Neuronal stem cell (in vitro differentiated cells): Measurements from ENCODE around the gene SLC7A6.

Source experiments
- DNase-seq: peaks from one replicate; pipeline ENCODE4 v3.0.0-alpha.2; 2013; ENCODE audit warnings: low spot score
- H2AFZ ChIP-seq: one replicate; pipeline ENCODE4 v1.6.1; 2013; ENCODE audit warnings: mild to moderate bottlenecking, low read length, inconsistent platforms
- H2AK5ac ChIP-seq: 2 replicates; pipeline ENCODE4 v1.6.1; 2013; ENCODE audit warnings: low read depth, mild to moderate bottlenecking, inconsistent platforms, low read length, moderate library complexity, mixed read lengths
- H2BK120ac ChIP-seq: 2 replicates; pipeline ENCODE4 v1.6.1; 2013; ENCODE audit warnings: low read depth, mild to moderate bottlenecking, inconsistent platforms, low read length, moderate library complexity, mixed read lengths
- H2BK12ac ChIP-seq: one replicate; pipeline ENCODE4 v1.6.1; 2013; ENCODE audit warnings: low read length, inconsistent platforms
- H2BK15ac ChIP-seq: 2 replicates; pipeline ENCODE4 v1.6.1; 2013; ENCODE audit warnings: mild to moderate bottlenecking, low read length, inconsistent platforms, mixed read lengths
- H2BK5ac ChIP-seq: one replicate; pipeline ENCODE4 v1.6.1; 2013; ENCODE audit warnings: inconsistent platforms, mild to moderate bottlenecking, low read length, moderate library complexity
- H3K14ac ChIP-seq: one replicate; pipeline ENCODE4 v1.6.1; 2013; ENCODE audit warnings: low read length, inconsistent platforms
- H3K18ac ChIP-seq: 2 replicates; pipeline ENCODE4 v1.6.1; 2013; ENCODE audit warnings: low read length, inconsistent platforms
- H3K23ac ChIP-seq: 2 replicates; pipeline ENCODE4 v1.6.1; 2013; ENCODE audit warnings: low read depth, mild to moderate bottlenecking, mixed read lengths, low read length, inconsistent platforms; ENCODE audit not compliant: poor library complexity
- H3K27ac ChIP-seq: replicated peaks from 3 replicates; pipeline ENCODE4 v1.5.1; 2013; ENCODE audit warnings: low read length, inconsistent platforms
- H3K27me3 ChIP-seq, 3 experiments: 2 replicates each; pipeline ENCODE4 v1.6.1; 2013; ENCODE audit warnings: low read length in 3 of 3, mild to moderate bottlenecking in 2 of 3, inconsistent platforms in 1 of 3, low read depth in 1 of 3, mixed read lengths in 1 of 3, moderate library complexity in 1 of 3; ENCODE audit not compliant: control insufficient read depth in 3 of 3, insufficient read depth in 3 of 3
- H3K36me3 ChIP-seq, 2 donors: replicated peaks in 1 of 2; 2 replicates each; pipeline ENCODE4 v1.6.1; 2013; ENCODE audit warnings: low read length in 2 of 2; ENCODE audit not compliant: control insufficient read depth in 2 of 2, insufficient read depth in 2 of 2
- H3K4ac ChIP-seq: 2 replicates; pipeline ENCODE4 v1.6.1; 2013; ENCODE audit warnings: inconsistent platforms, mild to moderate bottlenecking, low read length, moderate library complexity
- H3K4me1 ChIP-seq, 2 donors: 1 replicate in 1 of 2; 2 replicates in 1 of 2; pipeline ENCODE4 v1.6.1; 2013; ENCODE audit warnings: low read length in 2 of 2, low read depth in 1 of 2; ENCODE audit not compliant: control insufficient read depth in 2 of 2, insufficient read depth in 1 of 2
- H3K4me2 ChIP-seq: one replicate; pipeline ENCODE4 v1.6.1; 2013; ENCODE audit warnings: mild to moderate bottlenecking, low read length, inconsistent platforms; ENCODE audit not compliant: insufficient read depth, poor library complexity, severe bottlenecking
- H3K4me3 ChIP-seq, 2 donors: 2 replicates each; pipeline ENCODE4 v1.5.1; 2013; ENCODE audit warnings: low read length in 2 of 2, mild to moderate bottlenecking in 2 of 2, inconsistent platforms in 1 of 2, moderate library complexity in 1 of 2
- H3K79me1 ChIP-seq: one replicate; pipeline ENCODE4 v1.6.1; 2013; ENCODE audit warnings: low read depth, mild to moderate bottlenecking, inconsistent platforms, low read length, moderate library complexity
- H3K9ac ChIP-seq: one replicate; pipeline ENCODE4 v1.6.1; 2013; ENCODE audit warnings: mild to moderate bottlenecking, low read depth, low read length, inconsistent platforms; ENCODE audit not compliant: poor library complexity
- H3K9me3 ChIP-seq, 2 donors: replicated peaks in 1 of 2; 2 replicates each; pipeline versions ENCODE3 to v1.6.1; 2013; ENCODE audit warnings: low read length in 2 of 2, mild to moderate bottlenecking in 2 of 2, inconsistent platforms in 1 of 2, low read depth in 1 of 2, mixed read lengths in 1 of 2, moderate library complexity in 1 of 2; ENCODE audit not compliant: control insufficient read depth in 2 of 2, insufficient read depth in 1 of 2
- H4K8ac ChIP-seq: one replicate; pipeline ENCODE4 v1.6.1; 2013; ENCODE audit warnings: low read depth, mild to moderate bottlenecking, inconsistent platforms, low read length, moderate library complexity
- H4K91ac ChIP-seq: one replicate; pipeline ENCODE4 v1.6.1; 2013; ENCODE audit warnings: low read length, low read depth, mild to moderate bottlenecking, inconsistent platforms; ENCODE audit not compliant: poor library complexity
- WGBS, 2 donors: extraction: QIAGEN DNeasy Blood & Tissue Kit; methylation state at CpG; one replicate each; pipeline ENCODE4 v1.1.7; 2013; ENCODE audit warnings: missing lambda C conversion rate in 2 of 2, mixed read lengths in 1 of 2; ENCODE audit not compliant: insufficient read length in 2 of 2, insufficient replicate concordance in 1 of 2; ENCODE audit errors: extremely low coverage in 2 of 2; 5-methylcytosine and 5-hydroxymethylcytosine counted together

The SLC7A6 gene

GRCh38 chr16:68233085-68233834, 31.1 kb upstream of the SLC7A6 start:
- Histone ChIP-seq H3K23ac (no peak overlapping the region), H3K4ac (no peak overlapping the region), H3K4me2 (no peak overlapping the region), H4K8ac (no peak overlapping the region), H2BK15ac (no peak overlapping the region), H2BK120ac (no peak overlapping the region), H3K9ac (peak overlapping the region; percentile 36), H3K18ac (no peak overlapping the region), H2BK5ac (no peak overlapping the region), H3K79me1 (peaks cover 2% of the 10 kb centered on the region), H3K27me3 (peaks cover 0 to 37% (median 14%) of the 10 kb centered on the region in 3 experiments), H4K91ac (no peak overlapping the region), H3K4me1 (peaks cover 9 to 18% of the 10 kb centered on the region in 2 donors), H3K14ac (no peak overlapping the region), H2BK12ac (no peak overlapping the region), H2AK5ac (no peak overlapping the region), H3K27ac (no peak overlapping the region), H3K36me3 (peaks cover 2 to 33% of the 10 kb centered on the region in 2 donors), H3K4me3 (no peak overlapping the region), H3K9me3 (peaks cover 0 to 16% of the 10 kb centered on the region in 2 donors), H2AFZ (no peak overlapping the region)
- WGBS, 2 donors, result no CpG with 5 or more reads among the region's 5 CpGs
- DNase-seq, result no peak

GRCh38 chr16:68233835-68234187, 30.5 kb upstream of the SLC7A6 start:
- H3K9ac ChIP-seq, result no peak overlapping the region
- peaks cover 9 to 18% of the 10 kb centered on the region in 2 donors for H3K4me1 ChIP-seq
- H3K27ac ChIP-seq, result no peak overlapping the region
- DNase-seq, result no peak
- peaks cover 2% of the 10 kb centered on the region for H3K79me1 ChIP-seq
- no peak overlapping the region for H3K4me2 ChIP-seq
- no peak overlapping the region for H2BK15ac ChIP-seq
- no peak overlapping the region for H2BK12ac ChIP-seq
- H3K23ac ChIP-seq, result peak overlapping the region; percentile 61
- no peak overlapping the region for H2BK120ac ChIP-seq
- no peak overlapping the region for H3K14ac ChIP-seq
- no peak overlapping the region for H4K91ac ChIP-seq
- peaks cover 0 to 37% (median 14%) of the 10 kb centered on the region in 3 experiments for H3K27me3 ChIP-seq
- no CpG with 5 or more reads among the region's 8 CpGs for WGBS, 2 donors
- no peak overlapping the region for H3K18ac ChIP-seq
- H3K9me3 ChIP-seq, result peaks cover 0 to 21% of the 10 kb centered on the region in 2 donors
- no peak overlapping the region for H3K4me3 ChIP-seq
- peak overlapping the region; percentile 60 for H2AK5ac ChIP-seq
- no peak overlapping the region for H3K4ac ChIP-seq
- H2BK5ac ChIP-seq, result no peak overlapping the region
- H4K8ac ChIP-seq, result no peak overlapping the region
- H3K36me3 ChIP-seq, result peaks cover 2 to 28% of the 10 kb centered on the region in 2 donors
- H2AFZ ChIP-seq, result no peak overlapping the region

DNA sequence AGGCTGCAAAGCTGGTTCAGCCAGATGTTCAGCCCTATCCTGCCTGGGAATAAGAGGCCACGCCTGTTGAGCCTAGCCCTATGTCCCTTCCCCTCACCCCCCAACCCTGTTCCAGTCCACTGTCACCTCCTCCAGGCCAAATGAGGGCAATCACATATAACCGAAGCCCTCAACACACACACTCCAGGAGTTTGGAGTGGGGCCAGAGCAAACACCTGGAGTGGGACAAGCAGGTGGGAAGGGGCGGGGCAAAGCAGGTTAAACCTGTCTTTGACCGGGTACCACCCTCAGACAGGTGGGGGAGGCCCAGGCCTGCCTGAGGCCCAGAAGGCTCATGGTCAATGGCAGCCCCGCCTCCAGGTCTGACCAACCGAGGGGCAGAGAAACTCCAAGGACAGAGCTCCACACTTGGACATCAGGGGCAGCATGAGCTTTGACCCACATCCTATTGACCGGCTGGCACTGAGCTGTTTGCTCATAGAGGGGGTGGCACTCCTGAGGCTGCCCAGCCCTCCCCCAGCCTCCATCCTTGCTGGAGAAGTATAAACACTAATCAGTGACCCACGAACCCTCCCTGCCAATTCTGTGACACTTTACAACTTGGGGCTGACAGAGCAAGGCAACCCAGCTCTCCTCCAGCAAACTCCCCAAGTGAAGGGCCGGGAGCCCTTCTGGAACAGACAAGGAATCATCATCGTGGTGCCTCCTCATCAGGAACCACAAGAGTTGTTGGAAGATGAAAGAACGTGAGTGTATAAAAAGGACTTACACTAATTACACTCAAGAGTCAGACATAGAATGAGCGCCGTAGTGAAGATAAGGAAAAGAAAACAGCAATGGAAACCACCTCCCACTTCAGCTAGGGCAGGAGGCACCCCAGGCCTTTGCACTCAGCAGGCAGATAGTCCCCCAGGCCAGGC, 29.9 kb upstream of the SLC7A6 start:
- Histone ChIP-seq H3K4ac (no peak overlapping the region), H3K36me3 (peaks cover 2 to 23% of the 10 kb centered on the region in 2 donors), H3K4me1 (peaks cover 9 to 18% of the 10 kb centered on the region in 2 donors), H4K91ac (no peak overlapping the region), H2BK5ac (no peak overlapping the region), H3K9ac (peak overlapping the region; percentile 15), H3K4me2 (no peak overlapping the region), H2BK15ac (no peak overlapping the region), H3K27me3 (peaks cover 0 to 37% (median 14%) of the 10 kb centered on the region in 3 experiments), H3K14ac (no peak overlapping the region), H2AK5ac (peak overlapping the region; percentile 60), H3K79me1 (peaks cover 2% of the 10 kb centered on the region), H2BK12ac (no peak overlapping the region), H3K18ac (no peak overlapping the region), H3K27ac (no peak overlapping the region), H4K8ac (no peak overlapping the region), H3K4me3 (peak overlapping the region in 1 of 2 donors; percentile 49), H2BK120ac (no peak overlapping the region), H2AFZ (no peak overlapping the region), H3K23ac (peak overlapping the region; percentile 61), H3K9me3 (peaks cover 0 to 21% of the 10 kb centered on the region in 2 donors)
- no peak for DNase-seq
- no CpG with 5 or more reads among the region's 13 CpGs for WGBS, 2 donors
